ENCODE results near the gene OR2V1. TPM values are rescaled to one million over a fixed set of nuclear protein-coding genes. Genes with fewer than 3 reads are reported as not detected.
"Not testable (repeated sequence)": the region's sequence is repeated elsewhere in the genome, so short reads cannot be mapped to it uniquely, and the experiment has no call there.

Gene OR2V1
- total RNA-seq, 1 experiment from 2014 or later = not detected

- H3K4me3 ChIP-seq (ENCODE audit: low read length) = no peak overlapping the region
- H3K4me2 ChIP-seq (ENCODE audit: low read depth, low read length, poor library complexity, severe bottlenecking) = no peak overlapping the region
These were observed 23.3 kb downstream of the OR2V1 start for GRCh38 chr5:181107699-181108098.

GRCh38 chr5:181105391-181106025 is 25.5 kb downstream of the OR2V1 start:
- Histone ChIP-seq H3K79me2 (ENCODE audit: low read length) (no peaks in the 10 kb centered on the region), H3K27me3 (ENCODE audit: low read length) (no peaks in the 10 kb centered on the region), H3K4me1 (ENCODE audit: low read length) (peaks cover 6% of the 10 kb centered on the region), H4K20me1 (ENCODE audit: insufficient read depth, low read depth, low read length) (no peaks in the 10 kb centered on the region), H3K4me2 (ENCODE audit: low read depth, low read length, poor library complexity, severe bottlenecking) (no peak overlapping the region), H3K9me2 (replicated peaks; ENCODE audit: insufficient read depth, low read length) (no peaks in the 10 kb centered on the region), H3K4me3 (ENCODE audit: low read length) (no peak overlapping the region), H2AFZ (ENCODE audit: low read length) (no peak overlapping the region), H3K36me3 (ENCODE audit: insufficient read depth, low read length) (no peaks in the 10 kb centered on the region), H3K9ac (ENCODE audit: low read length) (no peak overlapping the region), H3K9me3 (ENCODE audit: low read length) (no peaks in the 10 kb centered on the region), H3K27ac (ENCODE audit: low read length) (no peak overlapping the region)
- no peak for DNase-seq

More at GRCh38 chr5:181107699-181108098, 23.3 kb downstream of the OR2V1 start:
- Histone ChIP-seq H3K36me3 (ENCODE audit: insufficient read depth, low read length) (no peaks in the 10 kb centered on the region), H3K27ac (ENCODE audit: low read length) (no peak overlapping the region), H4K20me1 (ENCODE audit: insufficient read depth, low read depth, low read length) (no peaks in the 10 kb centered on the region), H2AFZ (ENCODE audit: low read length) (no peak overlapping the region), H3K4me1 (ENCODE audit: low read length) (peaks cover 6% of the 10 kb centered on the region), H3K27me3 (ENCODE audit: low read length) (no peaks in the 10 kb centered on the region), H3K9me2 (replicated peaks; ENCODE audit: insufficient read depth, low read length) (no peaks in the 10 kb centered on the region), H3K9ac (ENCODE audit: low read length) (no peak overlapping the region), H3K9me3 (ENCODE audit: low read length) (no peaks in the 10 kb centered on the region), H3K79me2 (ENCODE audit: low read length) (no peaks in the 10 kb centered on the region)
- no peak for DNase-seq

GRCh38 chr5:181104606-181105390 is 26.2 kb downstream of the OR2V1 start:
- DNase-seq; H3K9me2 ChIP-seq (replicated peaks; ENCODE audit: insufficient read depth, low read length); H3K9ac ChIP-seq (ENCODE audit: low read length); H3K4me3 ChIP-seq (ENCODE audit: low read length); H3K4me2 ChIP-seq (ENCODE audit: low read depth, low read length, poor library complexity, severe bottlenecking); H3K4me1 ChIP-seq (ENCODE audit: low read length); H3K79me2 ChIP-seq (ENCODE audit: low read length); H3K27ac ChIP-seq (ENCODE audit: low read length); H3K36me3 ChIP-seq (ENCODE audit: insufficient read depth, low read length); H2AFZ ChIP-seq (ENCODE audit: low read length); H3K9me3 ChIP-seq (ENCODE audit: low read length); H3K27me3 ChIP-seq (ENCODE audit: low read length); H4K20me1 ChIP-seq (ENCODE audit: insufficient read depth, low read depth, low read length): not testable (repeated sequence)

- H2AFZ ChIP-seq (ENCODE audit: low read length); H3K4me1 ChIP-seq (ENCODE audit: low read length); H3K36me3 ChIP-seq (ENCODE audit: insufficient read depth, low read length): not testable (repeated sequence)
These were observed 26.8 kb downstream of the OR2V1 start for GRCh38 chr5:181104259-181104568.

GRCh38 chr5:181101930-181102674 is 28.9 kb downstream of the OR2V1 start:
- H2AFZ ChIP-seq (ENCODE audit: low read length) = not testable (repeated sequence)

More at GRCh38 chr5:181104259-181104568, 26.8 kb downstream of the OR2V1 start:
- not testable (repeated sequence) for H3K27ac ChIP-seq (ENCODE audit: low read length); H3K27me3 ChIP-seq (ENCODE audit: low read length); DNase-seq; H3K9me3 ChIP-seq (ENCODE audit: low read length); H3K4me2 ChIP-seq (ENCODE audit: low read depth, low read length, poor library complexity, severe bottlenecking); H3K4me3 ChIP-seq (ENCODE audit: low read length); H3K9me2 ChIP-seq (replicated peaks; ENCODE audit: insufficient read depth, low read length); H3K9ac ChIP-seq (ENCODE audit: low read length); H3K79me2 ChIP-seq (ENCODE audit: low read length); H4K20me1 ChIP-seq (ENCODE audit: insufficient read depth, low read depth, low read length)

GRCh38 chr5:181101030-181101641 is 29.8 kb downstream of the OR2V1 start:
- not testable (repeated sequence) for H3K9ac ChIP-seq (ENCODE audit: low read length); H2AFZ ChIP-seq (ENCODE audit: low read length); H3K4me1 ChIP-seq (ENCODE audit: low read length); H3K27me3 ChIP-seq (ENCODE audit: low read length); H3K27ac ChIP-seq (ENCODE audit: low read length); H3K4me2 ChIP-seq (ENCODE audit: low read depth, low read length, poor library complexity, severe bottlenecking); H3K79me2 ChIP-seq (ENCODE audit: low read length); H3K4me3 ChIP-seq (ENCODE audit: low read length); DNase-seq; H3K36me3 ChIP-seq (ENCODE audit: insufficient read depth, low read length); H3K9me3 ChIP-seq (ENCODE audit: low read length); H3K9me2 ChIP-seq (replicated peaks; ENCODE audit: insufficient read depth, low read length); H4K20me1 ChIP-seq (ENCODE audit: insufficient read depth, low read depth, low read length)

More at GRCh38 chr5:181101930-181102674, 28.9 kb downstream of the OR2V1 start:
- not testable (repeated sequence) for H3K27me3 ChIP-seq (ENCODE audit: low read length); H3K79me2 ChIP-seq (ENCODE audit: low read length); H4K20me1 ChIP-seq (ENCODE audit: insufficient read depth, low read depth, low read length); H3K9ac ChIP-seq (ENCODE audit: low read length); H3K9me2 ChIP-seq (replicated peaks; ENCODE audit: insufficient read depth, low read length); H3K4me1 ChIP-seq (ENCODE audit: low read length); H3K27ac ChIP-seq (ENCODE audit: low read length); H3K4me3 ChIP-seq (ENCODE audit: low read length); H3K9me3 ChIP-seq (ENCODE audit: low read length); H3K4me2 ChIP-seq (ENCODE audit: low read depth, low read length, poor library complexity, severe bottlenecking); DNase-seq; H3K36me3 ChIP-seq (ENCODE audit: insufficient read depth, low read length)

- DNase-seq = no peak
- Histone ChIP-seq H3K36me3 (ENCODE audit: insufficient read depth, low read length) (no peaks in the 10 kb centered on the region), H3K4me1 (ENCODE audit: low read length) (no peaks in the 10 kb centered on the region), H3K9ac (ENCODE audit: low read length) (no peak overlapping the region), H3K9me3 (ENCODE audit: low read length) (no peaks in the 10 kb centered on the region), H3K27me3 (ENCODE audit: low read length) (no peaks in the 10 kb centered on the region), H3K9me2 (replicated peaks; ENCODE audit: insufficient read depth, low read length) (no peaks in the 10 kb centered on the region), H2AFZ (ENCODE audit: low read length) (no peak overlapping the region), H3K27ac (ENCODE audit: low read length) (no peak overlapping the region), H4K20me1 (ENCODE audit: insufficient read depth, low read depth, low read length) (no peaks in the 10 kb centered on the region), H3K79me2 (ENCODE audit: low read length) (no peaks in the 10 kb centered on the region), H3K4me2 (ENCODE audit: low read depth, low read length, poor library complexity, severe bottlenecking) (no peak overlapping the region), H3K4me3 (ENCODE audit: low read length) (no peak overlapping the region)
These were observed 30.7 kb downstream of the OR2V1 start for GRCh38 chr5:181100121-181100875.

Data from Karpas-422 (cell line).